Pons (tissue), 1 donor: ENCODE data around the gene ZNF420.

Experiments
- DNase-seq: peaks from one replicate; pipeline ENCODE4 v3.0.0-alpha.2; 2016; ENCODE audit warnings: low spot score

Gene ZNF420

GRCh38 chr19:37148214-37148613, 70.0 kb downstream of the ZNF420 start:
- DNase-seq = no peak

GRCh38 chr19:37160153-37160552, 81.9 kb downstream of the ZNF420 start:
- DNase-seq = no peak

GRCh38 chr19:37165635-37166034, 87.4 kb downstream of the ZNF420 start:
- DNase-seq = no peak

GRCh38 chr19:37172368-37173366, 94.4 kb downstream of the ZNF420 start, which contains the start of gene ZNF585A:
TSS of gene ZNF585A (minus strand) at chr19:37172695. CDS start at chr19:37169910, 2,785 bp downstream.
- peak; percentile 99 for DNase-seq
